ENCODE results near the gene DIS3L2.

DNA sequence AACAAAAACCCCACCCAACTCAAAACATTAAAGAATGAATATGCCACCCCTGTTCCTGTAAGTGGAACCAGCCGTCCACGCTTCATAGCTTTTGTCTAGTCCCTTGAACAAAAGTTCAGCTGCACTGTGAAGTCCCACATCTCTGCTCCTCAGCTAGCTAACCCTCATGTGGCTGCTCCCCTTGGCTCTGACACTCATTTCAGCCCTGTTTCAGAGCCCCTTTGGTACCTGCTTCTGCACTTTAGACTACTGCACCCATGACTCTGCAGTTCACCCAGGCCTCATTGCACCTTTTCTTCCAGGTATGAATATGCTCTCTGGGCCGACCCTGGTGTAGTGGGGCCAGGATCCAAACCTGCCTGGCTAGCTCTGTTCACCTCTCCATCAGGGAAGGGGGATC, 155.3 kb downstream of the DIS3L2 start:
- TF ChIP-seq POLR2A (IDR thresholded peaks at IDR 0.05; ENCODE audit: low read depth, low read length) (no peak), POLR2AphosphoS5 (IDR thresholded peaks at IDR 0.05; ENCODE audit: low read depth, low read length) (no peak), TAF1 (IDR thresholded peaks at IDR 0.05; ENCODE audit: borderline replicate concordance, low read depth, low read length) (no peak)

All from GM12892 (cell line).